Measurements from ENCODE around the gene EDARADD. TPM values are rescaled to one million over a fixed set of nuclear protein-coding genes. Genes with fewer than 3 reads are reported as not detected.

Gene EDARADD
- total RNA-seq, 1 donor from 2014 or later = 17.0 TPM

DNA sequence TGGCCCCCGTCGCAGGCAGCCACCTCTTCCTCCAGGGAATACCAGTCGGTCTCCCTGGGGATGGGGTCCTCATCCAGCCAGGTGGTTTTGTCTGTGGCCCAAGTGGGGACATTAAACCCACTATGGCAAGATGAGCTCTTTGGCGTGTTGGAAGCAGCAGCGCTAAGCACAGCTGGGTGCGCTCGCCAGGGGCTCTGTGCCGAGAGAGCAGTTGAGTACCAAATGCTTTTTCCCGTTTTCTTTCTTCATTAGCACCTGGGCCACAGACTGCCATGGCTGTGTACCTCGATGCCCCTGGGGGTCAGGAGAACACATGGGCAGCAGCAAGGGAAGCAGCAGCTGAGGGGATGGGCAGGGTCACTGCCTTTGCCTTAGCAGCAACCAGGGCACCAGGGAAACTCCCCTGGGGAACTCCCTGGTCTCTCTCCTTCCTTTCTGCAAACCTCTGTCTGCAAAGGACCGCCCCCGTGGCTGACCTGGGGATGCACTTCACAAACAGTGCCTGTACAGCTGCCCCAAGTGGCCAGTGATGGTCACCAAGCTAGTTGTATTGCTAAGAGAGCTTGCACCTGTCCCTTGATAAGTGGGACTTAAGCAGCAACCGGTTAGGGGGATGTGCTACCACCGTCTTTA lies 31.1 kb downstream of the EDARADD start:
- no peaks in the 10 kb centered on the region for H3K27me3 Mint-ChIP-seq (ENCODE audit: low read depth)
- no peak overlapping the region for H3K4me3 Mint-ChIP-seq
- no peak overlapping the region for H3K27ac Mint-ChIP-seq
- H3K4me1 Mint-ChIP-seq = no peaks in the 10 kb centered on the region
- peaks cover 18% of the 10 kb centered on the region for H3K36me3 Mint-ChIP-seq
- TF ChIP-seq, protein P1, sequence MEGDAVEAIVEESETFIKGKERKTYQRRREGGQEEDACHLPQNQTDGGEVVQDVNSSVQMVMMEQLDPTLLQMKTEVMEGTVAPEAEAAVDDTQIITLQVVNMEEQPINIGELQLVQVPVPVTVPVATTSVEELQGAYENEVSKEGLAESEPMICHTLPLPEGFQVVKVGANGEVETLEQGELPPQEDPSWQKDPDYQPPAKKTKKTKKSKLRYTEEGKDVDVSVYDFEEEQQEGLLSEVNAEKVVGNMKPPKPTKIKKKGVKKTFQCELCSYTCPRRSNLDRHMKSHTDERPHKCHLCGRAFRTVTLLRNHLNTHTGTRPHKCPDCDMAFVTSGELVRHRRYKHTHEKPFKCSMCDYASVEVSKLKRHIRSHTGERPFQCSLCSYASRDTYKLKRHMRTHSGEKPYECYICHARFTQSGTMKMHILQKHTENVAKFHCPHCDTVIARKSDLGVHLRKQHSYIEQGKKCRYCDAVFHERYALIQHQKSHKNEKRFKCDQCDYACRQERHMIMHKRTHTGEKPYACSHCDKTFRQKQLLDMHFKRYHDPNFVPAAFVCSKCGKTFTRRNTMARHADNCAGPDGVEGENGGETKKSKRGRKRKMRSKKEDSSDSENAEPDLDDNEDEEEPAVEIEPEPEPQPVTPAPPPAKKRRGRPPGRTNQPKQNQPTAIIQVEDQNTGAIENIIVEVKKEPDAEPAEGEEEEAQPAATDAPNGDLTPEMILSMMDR (IDR thresholded peaks at IDR 0.05; ENCODE audit: unreplicated experiment) = no peak
- no peak for DNase-seq (ENCODE audit: low spot score in 2 of 2, unreplicated experiment in 2 of 2)
- no peaks in the 10 kb centered on the region for H3K9me3 Mint-ChIP-seq

DNA sequence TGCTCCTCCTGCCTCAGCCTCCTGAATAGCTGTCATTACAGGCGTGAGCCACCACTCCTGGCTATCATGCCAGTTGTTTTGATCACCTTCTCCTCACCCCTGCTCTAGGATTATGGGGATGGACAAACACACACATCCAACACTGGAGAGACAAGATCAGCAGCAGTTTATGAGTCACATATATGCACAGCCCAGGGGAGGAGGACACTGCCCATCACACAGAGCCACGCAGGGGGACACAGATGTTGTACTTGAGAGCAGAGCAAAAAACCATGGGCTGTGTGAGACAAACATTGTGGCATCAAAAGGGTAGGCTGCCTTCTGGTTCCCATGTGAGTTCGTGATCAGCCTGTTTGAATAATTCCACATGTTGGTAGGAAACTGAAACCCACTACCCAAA lies 32.1 kb downstream of the EDARADD start:
- Mint-ChIP-seq H3K27ac (no peak overlapping the region), H3K27me3 (ENCODE audit: low read depth) (no peaks in the 10 kb centered on the region), H3K36me3 (peaks cover 21% of the 10 kb centered on the region), H3K9me3 (no peaks in the 10 kb centered on the region), H3K4me3 (no peak overlapping the region), H3K4me1 (no peaks in the 10 kb centered on the region)
- TF ChIP-seq, protein P1 (IDR thresholded peaks at IDR 0.05; ENCODE audit: unreplicated experiment) = no peak
- DNase-seq (ENCODE audit: low spot score in 2 of 2, unreplicated experiment in 2 of 2) = no peak

DNA sequence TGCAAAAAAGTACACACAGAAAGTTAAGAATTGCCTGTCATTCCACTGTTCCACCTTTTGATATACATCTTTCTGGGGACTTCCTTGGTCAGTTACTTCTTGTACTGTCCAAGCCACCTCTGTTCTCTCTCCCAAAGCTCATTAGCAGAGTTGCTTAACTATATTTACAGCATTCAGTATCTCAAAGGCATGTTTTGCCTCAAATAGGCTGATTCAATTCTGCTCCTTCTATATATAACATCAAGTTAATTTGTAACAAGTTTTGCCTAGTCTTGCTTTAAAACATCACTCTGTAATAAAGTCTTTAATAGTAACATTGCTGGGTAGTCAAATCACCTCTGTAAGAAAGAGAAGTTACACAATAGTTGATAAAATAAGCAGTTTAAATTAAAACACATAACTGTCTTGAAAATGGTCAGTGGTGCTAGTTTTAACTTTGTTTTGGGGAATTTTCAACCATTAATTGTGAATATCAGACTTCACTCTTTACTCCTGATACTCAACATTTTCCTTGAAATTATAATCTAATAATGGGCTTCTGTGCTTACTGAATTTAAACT lies 35.7 kb downstream of the EDARADD start:
- no peaks in the 10 kb centered on the region for H3K9me3 Mint-ChIP-seq
- H3K36me3 Mint-ChIP-seq = peaks cover 28% of the 10 kb centered on the region
- DNase-seq (ENCODE audit: low spot score in 2 of 2, unreplicated experiment in 2 of 2) = no peak
- no peak overlapping the region for H3K4me3 Mint-ChIP-seq
- H3K4me1 Mint-ChIP-seq = no peaks in the 10 kb centered on the region
- TF ChIP-seq, protein P1 (IDR thresholded peaks at IDR 0.05; ENCODE audit: unreplicated experiment) = no peak
- H3K27ac Mint-ChIP-seq = no peak overlapping the region
- no peaks in the 10 kb centered on the region for H3K27me3 Mint-ChIP-seq (ENCODE audit: low read depth)

DNA sequence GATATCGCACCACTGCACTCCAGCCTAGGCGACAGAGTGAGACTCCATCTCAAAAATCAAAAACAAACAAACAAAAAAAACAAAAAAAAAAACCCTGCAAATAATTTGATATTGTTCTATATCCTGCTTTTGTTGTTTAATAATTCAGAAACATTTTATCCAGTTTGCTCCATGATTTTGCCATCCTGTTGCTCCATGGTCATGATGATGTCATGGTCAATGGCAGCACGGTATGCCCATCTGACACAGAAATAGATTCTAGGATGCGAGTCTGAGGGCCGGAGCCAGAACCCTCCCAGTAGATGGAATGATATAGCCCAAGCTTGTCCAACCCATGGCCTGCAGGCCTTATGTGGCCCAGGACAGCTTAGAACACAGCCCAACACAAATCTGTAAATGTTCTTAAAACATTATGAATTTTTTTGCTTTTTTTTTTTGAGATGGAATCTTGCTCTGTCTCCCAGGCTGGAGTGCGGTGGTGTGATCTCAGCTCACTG lies 39.8 kb downstream of the EDARADD start:
- Mint-ChIP-seq H3K4me1 (no peaks in the 10 kb centered on the region), H3K27ac (no peak overlapping the region), H3K27me3 (ENCODE audit: low read depth) (no peaks in the 10 kb centered on the region), H3K4me3 (no peak overlapping the region), H3K9me3 (peaks cover 10% of the 10 kb centered on the region), H3K36me3 (peaks cover 44% of the 10 kb centered on the region)
- TF ChIP-seq, protein P1 (IDR thresholded peaks at IDR 0.05; ENCODE audit: unreplicated experiment) = no peak
- no peak for DNase-seq (ENCODE audit: low spot score in 2 of 2, unreplicated experiment in 2 of 2)

DNA sequence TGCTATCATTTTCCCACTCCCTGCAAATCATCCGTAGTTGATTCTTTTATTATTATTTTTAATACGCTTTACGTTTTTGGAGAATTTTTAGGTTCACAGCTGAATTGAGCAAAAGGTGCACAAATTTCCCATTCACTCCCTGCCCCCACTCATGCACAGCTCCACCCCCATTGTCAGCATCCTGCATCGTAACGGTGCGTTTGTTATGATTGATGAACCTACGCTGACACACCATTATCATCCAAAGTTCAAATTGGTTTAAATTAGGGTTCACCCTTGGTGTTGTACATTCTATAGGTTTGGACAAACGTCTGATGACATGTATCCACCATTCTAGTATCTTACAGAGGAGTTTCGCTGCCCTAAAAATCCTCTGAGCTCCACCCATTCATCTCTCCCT lies 44.5 kb downstream of the EDARADD start:
- Mint-ChIP-seq H3K9me3 (peaks cover 30% of the 10 kb centered on the region), H3K4me3 (no peak overlapping the region), H3K36me3 (peaks cover 60% of the 10 kb centered on the region), H3K27ac (no peak overlapping the region), H3K27me3 (ENCODE audit: low read depth) (no peaks in the 10 kb centered on the region), H3K4me1 (peaks cover 3% of the 10 kb centered on the region)
- DNase-seq (ENCODE audit: low spot score in 2 of 2, unreplicated experiment in 2 of 2) = no peak
- TF ChIP-seq, protein P1 (IDR thresholded peaks at IDR 0.05; ENCODE audit: unreplicated experiment) = no peak
